Activated CD4-positive, alpha-beta T cell treated with anti-CD3 and anti-CD28 coated beads for 24 hours (primary cell): ENCODE measurements around the gene PLPPR3.
"Not testable (repeated sequence)": the region's sequence is repeated elsewhere in the genome, so short reads cannot be mapped to it uniquely, and the experiment has no call there.

Experiments
- DNase-seq, 2 donors: peaks; one replicate each; pipeline ENCODE4 v3.0.0-alpha.2; 2020; ENCODE audit warnings: low read depth in 2 of 2

The PLPPR3 gene

DNA sequence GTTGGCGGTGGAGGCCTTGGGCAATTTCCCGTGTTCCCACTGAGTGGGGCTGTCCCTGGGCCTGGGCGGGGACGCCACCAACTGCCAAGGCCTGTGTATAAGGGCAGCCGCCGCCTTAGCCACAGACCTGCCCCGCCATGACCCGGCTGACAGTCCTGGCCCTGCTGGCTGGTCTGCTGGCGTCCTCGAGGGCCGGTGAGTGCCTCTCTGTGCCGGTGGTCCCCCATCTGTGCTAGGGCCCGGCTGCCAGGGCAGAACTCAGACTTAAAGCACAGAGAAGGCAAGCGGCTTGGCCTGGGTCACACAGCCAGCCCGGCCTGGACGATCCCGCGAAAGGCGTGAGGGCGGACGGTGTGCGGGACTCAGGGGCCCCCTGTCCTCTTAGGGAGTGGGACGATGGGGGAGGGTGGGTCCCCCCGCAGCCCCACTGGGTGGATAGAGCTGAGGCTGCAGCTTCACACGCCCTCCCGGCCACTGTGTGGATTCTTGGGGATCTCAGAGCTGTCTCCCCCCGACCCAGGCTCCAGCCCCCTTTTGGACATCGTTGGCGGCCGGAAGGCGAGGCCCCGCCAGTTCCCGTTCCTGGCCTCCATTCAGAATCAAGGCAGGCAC is 6.1 kb upstream of the PLPPR3 start, which contains the start of gene AZU1:
Gene AZU1, plus strand, starts transcription at position 128 of the 612 bp plus-strand sequence. Its CDS starts 10 bp downstream, at position 138.
- DNase-seq: no peak

DNA sequence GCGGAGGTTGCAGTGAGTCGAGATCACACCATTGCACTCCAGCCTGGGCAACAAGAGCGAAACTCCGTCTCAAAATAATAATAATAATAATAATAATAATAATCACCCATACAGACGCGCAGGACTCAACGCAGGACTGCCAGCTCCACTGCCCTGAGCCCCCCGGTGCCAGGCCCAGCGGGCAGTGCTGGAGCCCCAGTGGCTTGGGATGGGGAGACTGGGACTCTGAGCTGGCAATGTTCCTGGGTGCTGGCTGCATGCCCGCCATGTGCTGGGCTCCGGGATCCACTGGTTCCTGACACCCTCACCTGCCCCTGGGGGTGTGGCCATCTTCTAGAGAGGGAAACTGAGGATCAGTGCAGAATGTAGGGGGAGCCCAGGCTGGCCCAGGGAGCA is 5.6 kb upstream of the PLPPR3 start:
- DNase-seq: no peak

DNA sequence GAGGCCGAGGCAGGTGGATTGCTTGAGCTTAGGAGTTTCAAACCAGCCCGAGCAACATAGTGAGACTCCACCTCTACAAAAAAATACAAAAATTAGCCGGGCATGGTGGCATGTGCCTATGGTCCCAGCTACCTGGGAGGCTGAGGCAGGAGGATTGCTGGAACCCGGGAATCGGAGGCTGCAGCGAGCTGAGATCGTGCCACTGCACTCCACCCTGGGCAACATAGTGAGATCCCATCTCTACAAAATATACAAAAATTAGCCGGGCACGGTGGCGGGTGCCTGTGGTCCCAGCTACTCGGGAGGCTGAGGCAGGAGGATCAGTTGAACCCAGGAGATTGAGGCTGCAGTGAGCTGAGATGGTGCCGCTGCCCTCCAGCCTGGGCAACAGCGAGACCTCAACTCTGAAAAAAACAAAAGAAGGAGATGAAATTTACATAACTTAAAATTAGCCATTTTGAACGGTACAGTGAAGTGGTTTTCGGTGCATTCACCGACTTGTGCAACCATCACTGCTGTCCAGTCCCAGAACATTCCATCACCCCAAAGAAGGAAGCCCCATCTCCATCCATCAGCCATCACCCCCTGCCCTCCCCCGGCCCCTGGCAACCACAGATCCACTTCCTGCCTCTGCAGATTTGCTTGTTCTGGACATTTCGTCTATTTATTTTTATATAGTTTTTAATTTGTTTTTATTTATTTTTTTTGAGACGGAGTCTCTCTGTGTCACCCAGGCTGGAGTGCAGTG is 4.3 kb upstream of the PLPPR3 start:
- DNase-seq: no peak

DNA sequence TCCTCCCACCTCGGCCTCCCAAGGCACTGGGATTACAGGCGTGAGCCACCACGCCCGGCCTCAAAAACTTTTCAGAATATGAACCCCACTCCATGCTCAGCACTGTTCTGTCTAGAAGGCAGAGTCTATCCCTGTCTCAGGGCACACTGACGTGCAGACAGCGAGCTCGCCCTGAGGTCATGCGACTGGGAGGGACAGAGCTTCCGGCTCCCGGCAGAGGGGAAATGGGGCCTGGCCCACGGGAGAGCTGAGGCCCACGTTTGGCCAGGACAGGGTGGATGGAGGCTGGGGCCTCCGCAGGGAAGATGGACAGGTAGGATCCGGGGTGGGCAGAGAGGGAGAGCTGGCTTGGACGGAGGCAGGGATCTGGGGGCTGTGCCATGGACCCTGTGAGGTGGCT is 3.1 kb upstream of the PLPPR3 start:
- DNase-seq: no peak

DNA sequence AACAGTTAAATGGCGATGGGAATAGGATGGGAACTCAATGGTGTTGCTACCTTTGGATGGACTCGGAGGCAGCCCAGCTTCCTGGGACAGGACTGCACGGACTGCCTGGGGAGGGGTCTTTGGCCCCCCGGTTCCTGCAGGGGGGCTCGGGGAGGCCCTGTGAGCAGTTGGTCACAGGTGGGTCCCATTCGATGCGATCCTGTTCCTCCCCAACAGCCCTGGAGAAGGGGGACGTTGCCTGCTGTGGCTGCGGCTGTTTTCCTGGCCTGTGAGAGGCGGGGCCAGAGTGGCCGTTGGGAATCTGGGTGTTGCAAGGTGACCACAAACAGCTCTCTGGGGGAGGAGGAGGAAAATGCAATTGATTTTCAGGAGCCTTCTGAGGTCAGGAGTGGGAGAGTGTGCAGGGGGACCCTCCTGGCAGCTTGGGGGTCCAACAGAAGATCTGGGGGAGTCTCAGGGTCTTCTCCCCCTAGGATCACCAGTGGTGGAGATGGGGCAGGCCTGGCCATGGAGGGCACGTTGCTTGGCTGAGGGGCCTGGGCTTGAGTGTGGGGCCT is 1.9 kb upstream of the PLPPR3 start:
- DNase-seq: no peak

DNA sequence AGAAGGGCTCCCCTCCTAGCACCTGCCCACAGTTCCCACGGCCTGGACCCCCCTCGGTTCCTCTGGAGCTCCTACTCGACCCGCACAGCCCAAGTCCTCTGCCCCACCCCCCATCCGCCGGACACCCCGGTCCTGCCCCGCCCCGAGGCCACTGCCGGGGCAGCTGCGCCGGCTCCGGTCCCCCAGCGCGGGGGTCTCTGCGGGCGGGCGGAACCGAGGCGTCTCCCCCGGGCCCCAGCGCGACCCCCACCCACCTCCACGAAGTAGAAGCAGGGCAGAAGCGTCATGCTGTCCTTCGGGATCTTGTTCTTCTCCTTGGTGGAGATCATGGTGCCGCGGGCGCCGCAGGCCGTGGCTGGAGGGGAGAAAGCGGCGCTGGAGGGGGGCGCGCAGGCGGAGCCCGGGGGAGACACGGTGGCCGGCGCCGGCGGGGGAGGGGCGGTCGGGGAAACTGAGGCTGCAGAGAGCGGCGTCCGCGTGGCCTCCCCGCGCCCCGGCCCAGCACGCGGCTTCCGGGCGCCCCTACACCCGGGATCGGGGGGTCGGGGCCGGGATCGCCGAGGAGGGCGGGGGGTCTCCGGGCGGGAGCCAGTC is 427 bp downstream of the PLPPR3 start:
- DNase-seq: no peak

DNA sequence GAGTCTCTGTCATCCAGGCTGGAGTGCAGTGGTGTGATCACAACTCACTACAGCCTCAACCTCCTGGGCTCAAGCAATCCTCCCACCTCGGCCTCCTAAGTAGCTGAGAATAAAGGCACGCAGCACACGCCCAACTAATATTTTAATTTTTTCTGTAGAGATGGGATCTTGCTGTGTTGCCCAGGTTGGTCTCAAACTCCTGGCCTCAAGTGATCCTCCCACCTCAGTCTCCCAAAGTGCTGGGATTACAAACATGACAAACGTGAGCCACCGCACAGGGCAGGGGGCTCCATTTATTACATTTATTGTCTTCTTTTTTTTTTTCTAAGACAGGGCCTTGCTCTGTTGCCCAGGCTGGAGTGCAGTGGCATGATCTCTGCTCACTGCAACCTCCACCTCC is 1.5 kb downstream of the PLPPR3 start:
- not testable (repeated sequence) for DNase-seq

DNA sequence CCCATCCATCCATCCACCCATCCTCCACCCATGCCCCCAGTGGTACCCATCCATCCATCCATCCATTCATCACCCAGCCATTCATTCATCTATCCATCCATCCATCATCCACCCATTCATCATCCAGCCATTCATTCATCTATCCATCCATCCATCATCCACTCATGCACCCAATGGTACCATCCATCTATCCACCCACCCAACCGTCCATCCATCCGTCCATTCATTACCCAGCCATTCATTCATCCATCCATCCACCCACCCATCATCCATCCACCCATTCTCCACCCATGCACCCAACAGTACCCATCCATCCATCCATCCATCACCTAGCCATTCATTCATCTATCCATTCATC is 5.3 kb downstream of the PLPPR3 start:
- no peak for DNase-seq

DNA sequence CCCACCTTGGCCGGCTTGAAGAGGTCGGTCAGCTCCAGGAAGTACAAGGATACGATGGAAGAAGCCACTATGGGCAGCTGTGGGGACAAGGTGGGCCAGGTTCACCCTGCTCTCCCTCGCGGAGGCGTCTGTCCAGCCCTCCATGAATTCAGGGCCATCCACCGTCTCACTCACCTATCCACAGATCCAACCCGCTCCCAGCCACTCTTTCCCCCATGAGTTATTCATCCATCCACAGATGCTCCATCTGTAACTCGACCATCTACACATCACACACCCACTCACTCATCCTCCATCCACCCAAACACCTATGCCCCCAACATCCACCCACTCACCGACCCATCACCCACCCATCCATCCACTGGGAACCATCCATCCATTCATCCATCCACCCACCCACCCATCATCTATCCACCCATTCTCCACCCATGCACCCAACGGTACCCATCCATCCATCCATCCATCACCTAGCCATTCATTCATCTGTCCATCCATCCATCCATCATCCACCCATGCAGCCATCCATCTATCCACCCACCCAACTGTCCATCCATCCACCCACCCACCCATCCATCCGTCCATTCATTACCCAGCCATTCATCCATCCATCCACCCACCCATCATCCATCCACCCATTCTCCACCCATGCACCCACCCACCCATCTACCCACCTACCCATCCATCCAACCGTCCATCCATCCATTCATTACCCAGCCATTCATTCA is 5.8 kb downstream of the PLPPR3 start:
- no peak for DNase-seq

DNA sequence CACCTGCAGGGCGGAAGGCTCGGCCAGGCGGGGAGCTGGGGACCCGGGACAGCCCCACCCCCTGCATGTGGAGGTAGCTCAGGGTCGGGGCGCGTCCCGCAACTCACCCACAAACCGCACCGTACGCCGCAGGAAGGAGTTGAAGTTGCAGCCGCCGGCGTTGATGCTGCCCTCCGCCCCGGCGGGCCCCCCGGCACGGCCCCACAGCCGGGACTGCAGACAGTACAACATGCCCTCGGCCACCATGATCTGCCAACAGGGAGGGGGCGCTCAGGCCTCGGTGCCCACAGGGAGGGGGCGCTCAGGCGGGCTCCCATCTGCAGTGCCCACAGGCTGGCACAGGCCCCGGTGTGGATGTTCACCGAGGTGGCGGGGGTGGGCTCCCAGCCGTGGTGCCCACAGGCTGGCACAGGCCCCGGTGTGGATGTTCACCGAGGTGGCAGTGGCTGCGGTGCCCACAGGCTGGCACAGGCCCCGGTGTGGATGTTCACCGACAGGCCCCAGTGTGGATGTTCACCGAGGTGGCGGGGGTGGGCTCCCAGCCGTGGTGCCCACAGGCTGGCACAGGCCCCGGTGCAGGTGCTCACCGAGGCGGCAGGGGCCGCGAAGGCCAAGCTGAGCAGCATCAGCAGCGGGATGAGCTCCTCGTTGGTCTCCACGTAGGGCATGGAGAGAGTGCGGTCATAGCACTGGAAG is 6.5 kb downstream of the PLPPR3 start:
- DNase-seq: no peak

DNA sequence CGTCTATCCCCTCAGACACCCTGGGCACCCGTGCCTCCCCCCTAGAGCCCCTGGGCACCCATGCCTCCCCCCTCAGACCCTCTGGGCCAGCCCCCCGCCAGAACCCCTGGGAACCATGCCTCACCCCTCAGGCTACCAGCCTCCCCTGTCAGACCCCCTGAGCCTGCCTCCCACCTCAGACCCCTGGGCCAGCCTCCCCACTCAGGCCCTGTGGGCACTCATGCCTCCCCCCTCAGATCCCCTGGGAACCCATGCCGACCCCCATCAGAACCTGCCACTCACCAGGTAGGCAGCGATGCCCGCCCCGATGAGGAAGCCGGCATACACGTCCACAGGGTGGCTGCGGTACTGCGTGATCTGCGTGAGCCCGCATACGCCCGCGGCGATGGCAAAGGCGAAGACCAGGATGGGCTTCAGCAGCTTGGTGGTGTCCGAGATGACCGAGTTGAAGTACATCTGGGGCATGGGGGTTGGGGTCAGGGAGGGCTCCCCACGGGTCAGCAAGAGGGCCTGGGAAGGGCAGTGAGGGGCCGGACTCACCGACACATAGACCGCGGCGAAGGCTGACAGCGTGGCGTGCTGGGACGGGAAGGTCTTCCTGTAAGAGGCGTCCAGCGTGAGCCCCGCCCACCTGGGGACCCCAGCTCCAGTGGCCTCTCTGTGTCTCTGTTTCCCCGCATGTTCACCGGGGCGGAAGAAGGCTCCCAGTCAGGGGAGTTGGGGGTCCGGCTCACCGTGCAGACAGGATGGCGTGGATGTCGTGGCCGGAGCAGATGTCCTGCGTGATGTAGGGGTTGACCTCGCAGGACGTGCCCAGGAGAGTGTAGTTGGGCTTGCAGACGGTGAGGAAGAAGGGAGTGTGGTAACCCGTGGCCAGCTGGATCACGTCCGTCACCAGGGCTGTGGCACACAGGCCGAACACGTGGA is 7.3 kb downstream of the PLPPR3 start:
- no peak for DNase-seq

DNA sequence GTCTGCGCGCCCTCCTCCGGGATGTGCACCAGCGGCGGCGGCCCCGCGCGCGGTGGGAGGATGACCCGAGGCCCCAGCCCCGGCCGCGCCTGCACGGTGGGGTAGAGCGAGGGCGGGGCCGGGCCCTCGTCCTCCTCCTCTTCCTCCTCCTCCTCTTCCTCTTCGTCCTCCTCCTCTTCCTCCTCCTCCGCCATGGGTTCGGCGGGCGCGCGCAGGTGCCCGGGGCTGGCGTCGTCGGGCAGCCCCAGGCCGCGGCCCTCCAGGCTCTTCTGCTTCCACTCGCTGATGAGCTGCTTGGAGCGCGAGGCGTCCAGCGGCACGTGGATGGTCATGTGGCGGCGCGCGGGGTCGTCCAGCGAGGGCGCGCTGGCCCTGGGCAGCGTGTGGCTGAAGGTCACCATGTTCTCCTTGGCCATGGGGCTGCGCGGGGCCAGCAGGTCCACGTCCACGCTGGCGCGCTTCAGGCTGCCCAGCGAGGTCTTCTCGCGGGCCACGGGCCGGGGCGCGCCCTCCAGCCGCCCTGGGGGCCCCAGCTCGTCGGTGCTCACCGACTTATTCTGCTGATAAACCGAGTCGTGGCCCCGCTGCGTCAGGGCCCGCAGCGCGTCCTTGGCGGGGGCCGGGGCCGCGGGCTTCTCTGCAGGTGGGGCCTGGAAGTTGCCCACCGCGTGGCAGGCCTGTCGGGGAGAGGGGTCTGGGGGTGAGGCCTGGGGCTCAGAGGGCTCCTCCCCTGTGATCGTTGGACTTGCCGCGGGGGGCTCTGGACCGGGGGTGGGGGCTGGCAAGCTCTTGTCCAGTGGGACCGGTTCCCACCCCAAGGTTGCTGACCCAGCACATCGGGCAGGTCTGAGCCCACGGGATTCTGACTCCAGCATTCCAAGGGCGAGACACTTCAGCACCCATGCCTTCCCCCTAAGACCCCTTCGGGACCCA is 8.3 kb downstream of the PLPPR3 start:
- DNase-seq: no peak

DNA sequence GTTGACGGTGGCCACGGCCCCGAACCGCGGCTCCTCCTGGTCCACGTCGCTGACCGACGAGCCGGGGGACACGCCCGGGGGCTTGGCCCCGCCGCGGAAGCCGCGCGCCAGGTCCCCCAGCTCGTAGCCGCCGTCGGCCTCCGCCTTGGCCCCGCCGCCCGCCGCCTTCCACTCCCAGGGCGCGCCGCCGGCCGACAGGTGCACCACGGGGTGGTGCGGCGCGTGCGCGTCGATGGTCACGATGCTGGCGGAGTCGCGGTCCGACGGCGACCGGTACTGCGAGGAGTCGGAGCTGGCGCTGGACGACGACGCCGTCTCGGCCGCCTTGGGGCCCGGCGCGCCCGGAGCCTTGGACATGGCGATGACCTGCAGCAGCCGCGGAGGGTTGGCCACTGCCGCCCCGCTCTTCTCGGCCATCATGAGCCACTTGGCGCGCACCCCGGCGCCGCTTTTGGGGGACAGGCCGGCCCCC is 9.0 kb downstream of the PLPPR3 start:
- DNase-seq: no peak

DNA sequence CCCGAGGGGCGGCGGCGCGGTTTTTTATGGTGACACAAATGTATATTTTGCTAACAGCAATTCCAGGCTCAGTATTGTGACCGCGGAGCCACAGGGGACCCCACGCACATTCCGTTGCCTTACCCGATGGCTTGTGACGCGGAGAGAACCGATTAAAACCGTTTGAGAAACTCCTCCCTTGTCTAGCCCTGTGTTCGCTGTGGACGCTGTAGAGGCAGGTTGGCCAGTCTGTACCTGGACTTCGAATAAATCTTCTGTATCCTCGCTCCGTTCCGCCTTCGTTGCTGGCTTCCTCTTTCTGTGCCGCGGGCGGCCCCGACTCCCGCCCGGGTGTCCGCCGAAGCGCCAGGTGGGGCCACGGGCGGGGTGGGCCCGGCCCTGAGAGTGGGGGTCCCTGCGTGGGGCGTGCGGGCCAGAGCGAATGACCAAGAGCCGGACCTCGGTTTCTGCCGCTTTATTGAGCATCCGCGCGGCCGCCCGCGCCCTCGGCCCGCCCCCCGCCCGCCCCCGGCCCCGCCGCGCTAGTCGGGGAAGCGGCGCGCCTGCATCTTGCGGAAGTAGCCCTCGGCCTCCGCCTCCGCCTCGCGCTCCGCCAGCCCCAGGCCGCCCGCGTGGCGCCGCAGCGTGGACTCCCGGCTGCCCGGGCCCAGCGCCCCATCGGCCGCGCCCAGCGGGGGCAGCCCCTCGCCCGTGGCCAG is 9.6 kb downstream of the PLPPR3 start:
- DNase-seq: no peak

DNA sequence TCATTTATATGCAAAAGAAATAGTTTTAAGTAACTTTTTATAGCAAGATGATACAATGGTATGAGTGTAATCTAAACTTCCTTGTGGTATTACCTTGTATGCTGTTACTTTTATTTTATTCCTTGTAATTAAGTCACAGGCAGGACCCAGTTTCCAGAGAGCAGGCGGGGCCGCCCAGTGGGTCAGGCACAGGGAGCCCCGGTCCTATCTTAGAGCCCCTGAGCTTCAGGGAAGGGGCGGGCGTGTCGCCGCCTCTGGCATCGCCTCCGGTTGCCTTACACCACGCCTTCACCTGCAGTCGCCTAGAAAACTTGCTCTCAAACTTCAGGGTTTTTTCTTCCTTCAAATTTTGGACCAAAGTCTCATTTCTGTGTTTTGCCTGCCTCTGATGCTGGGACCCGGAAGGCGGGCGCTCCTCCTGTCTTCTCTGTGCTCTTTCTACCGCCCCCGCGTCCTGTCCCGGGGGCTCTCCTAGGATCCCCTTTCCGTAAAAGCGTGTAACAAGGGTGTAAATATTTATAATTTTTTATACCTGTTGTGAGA is 10.2 kb downstream of the PLPPR3 start:
- no peak for DNase-seq

DNA sequence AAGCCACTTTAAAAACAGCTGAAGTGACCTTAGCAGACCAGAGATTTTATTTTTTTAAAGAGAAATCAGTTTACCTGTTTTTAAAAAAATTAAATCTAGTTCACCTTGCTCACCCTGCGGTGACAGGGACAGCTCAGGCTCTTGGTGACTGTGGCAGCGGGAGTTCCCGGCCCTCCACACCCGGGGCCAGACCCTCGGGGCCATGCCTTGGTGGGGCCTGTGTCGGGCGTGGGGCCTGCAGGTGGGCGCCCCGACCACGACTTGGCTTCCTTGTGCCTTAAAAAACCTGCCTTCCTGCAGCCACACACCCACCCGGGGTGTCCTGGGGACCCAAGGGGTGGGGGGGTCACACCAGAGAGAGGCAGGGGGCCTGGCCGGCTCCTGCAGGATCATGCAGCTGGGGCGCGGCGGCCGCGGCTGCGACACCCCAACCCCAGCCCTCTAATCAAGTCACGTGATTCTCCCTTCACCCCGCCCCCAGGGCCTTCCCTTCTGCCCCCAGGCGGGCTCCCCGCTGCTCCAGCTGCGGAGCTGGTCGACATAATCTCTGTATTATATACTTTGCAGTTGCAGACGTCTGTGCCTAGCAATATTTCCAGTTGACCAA is 10.8 kb downstream of the PLPPR3 start:
- DNase-seq: no peak

DNA sequence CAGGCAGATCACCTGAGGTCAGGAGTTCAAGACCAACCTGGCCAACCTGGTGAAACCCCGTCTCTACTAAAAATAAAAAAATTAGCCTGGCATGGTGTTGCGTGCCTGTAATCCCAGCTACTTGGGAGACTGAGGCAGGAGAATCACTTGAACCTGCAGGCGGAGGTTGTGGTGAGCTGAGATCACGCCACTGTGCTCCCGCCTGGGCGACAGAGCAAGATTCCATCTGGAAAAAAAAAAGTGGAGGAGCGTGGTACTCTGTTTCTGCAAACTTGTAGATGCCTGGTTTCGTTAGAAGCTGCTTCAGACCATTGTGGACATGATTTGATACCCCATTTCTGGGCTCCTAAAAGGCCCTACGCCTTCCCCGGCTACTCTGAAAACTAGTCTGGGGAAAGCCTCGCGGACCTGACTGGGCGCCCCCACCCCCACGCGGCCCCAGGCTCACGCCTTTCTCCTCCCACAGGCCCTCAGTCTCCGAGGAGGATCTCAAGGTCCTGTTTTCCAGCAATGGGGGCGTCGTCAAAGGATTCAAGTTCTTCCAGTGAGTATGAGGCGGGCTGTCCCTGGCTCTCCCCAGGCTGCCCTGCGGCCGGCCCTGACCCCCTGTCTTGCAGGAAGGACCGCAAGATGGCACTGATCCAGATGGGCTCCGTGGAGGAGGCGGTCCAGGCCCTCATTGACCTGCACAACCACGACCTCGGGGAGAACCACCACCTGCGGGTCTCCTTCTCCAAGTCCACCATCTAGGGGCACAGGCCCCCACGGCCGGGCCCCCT is 11.5 kb downstream of the PLPPR3 start:
- DNase-seq: no peak
